Measurements from ENCODE around the gene LRMDA.

The LRMDA gene

GRCh38 chr10:75531571-75532031 lies 100.2 kb downstream of the LRMDA start:
- no peaks in the 10 kb centered on the region for H3K36me3 ChIP-seq (replicated peaks; ENCODE audit: low read depth, low read length)
- H3K79me2 ChIP-seq (ENCODE audit: low read length), result no peaks in the 10 kb centered on the region
- H3K4me1 ChIP-seq (ENCODE audit: low read length), result no peaks in the 10 kb centered on the region
- no peaks in the 10 kb centered on the region for H3K9me3 ChIP-seq (ENCODE audit: insufficient read depth, low read length)
- H3K4me3 ChIP-seq (ENCODE audit: low read length), result no peak overlapping the region
- no peak overlapping the region for H3K27ac ChIP-seq (ENCODE audit: low read length)
- no peak overlapping the region for H2AFZ ChIP-seq (ENCODE audit: low read depth, low read length)
- no peaks in the 10 kb centered on the region for H4K20me1 ChIP-seq (ENCODE audit: insufficient read depth, low read length)
- no peaks in the 10 kb centered on the region for H3K27me3 ChIP-seq (ENCODE audit: low read depth, low read length)
- TF ChIP-seq CTCF (IDR thresholded peaks at IDR 0.05; ENCODE audit: low read depth, low read length), result no peak
- no peak for TF ChIP-seq EZH2phosphoT487 (IDR thresholded peaks at IDR 0.05; ENCODE audit: low read depth)
- H3K9ac ChIP-seq (ENCODE audit: low read length), result no peak overlapping the region
- H3K4me2 ChIP-seq (ENCODE audit: low read length), result no peak overlapping the region

- TF ChIP-seq EZH2phosphoT487 (IDR thresholded peaks at IDR 0.05; ENCODE audit: low read depth) (no peak), CTCF (IDR thresholded peaks at IDR 0.05; ENCODE audit: low read depth, low read length) (no peak)
- Histone ChIP-seq H3K9me3 (ENCODE audit: insufficient read depth, low read length) (no peaks in the 10 kb centered on the region), H3K27me3 (ENCODE audit: low read depth, low read length) (no peaks in the 10 kb centered on the region), H3K9ac (ENCODE audit: low read length) (no peak overlapping the region), H3K4me1 (ENCODE audit: low read length) (no peaks in the 10 kb centered on the region), H3K4me3 (ENCODE audit: low read length) (no peak overlapping the region), H3K4me2 (ENCODE audit: low read length) (no peak overlapping the region), H2AFZ (ENCODE audit: low read depth, low read length) (no peak overlapping the region), H3K27ac (ENCODE audit: low read length) (no peak overlapping the region), H4K20me1 (ENCODE audit: insufficient read depth, low read length) (no peaks in the 10 kb centered on the region), H3K79me2 (ENCODE audit: low read length) (no peaks in the 10 kb centered on the region), H3K36me3 (replicated peaks; ENCODE audit: low read depth, low read length) (no peaks in the 10 kb centered on the region)
These were observed 101.0 kb downstream of the LRMDA start for GRCh38 chr10:75532253-75532924.

- H3K9me3 ChIP-seq (ENCODE audit: insufficient read depth, low read length), result no peaks in the 10 kb centered on the region
- no peak overlapping the region for H3K27ac ChIP-seq (ENCODE audit: low read length)
- H3K36me3 ChIP-seq (replicated peaks; ENCODE audit: low read depth, low read length), result no peaks in the 10 kb centered on the region
- TF ChIP-seq CTCF (IDR thresholded peaks at IDR 0.05; ENCODE audit: low read depth, low read length) (no peak), EZH2phosphoT487 (IDR thresholded peaks at IDR 0.05; ENCODE audit: low read depth) (no peak)
- H3K27me3 ChIP-seq (ENCODE audit: low read depth, low read length), result no peaks in the 10 kb centered on the region
- H4K20me1 ChIP-seq (ENCODE audit: insufficient read depth, low read length), result no peaks in the 10 kb centered on the region
- H3K79me2 ChIP-seq (ENCODE audit: low read length), result no peaks in the 10 kb centered on the region
- no peak overlapping the region for H2AFZ ChIP-seq (ENCODE audit: low read depth, low read length)
- H3K9ac ChIP-seq (ENCODE audit: low read length), result no peak overlapping the region
- H3K4me1 ChIP-seq (ENCODE audit: low read length), result no peaks in the 10 kb centered on the region
- no peak overlapping the region for H3K4me3 ChIP-seq (ENCODE audit: low read length)
- no peak overlapping the region for H3K4me2 ChIP-seq (ENCODE audit: low read length)
These were observed 106.7 kb downstream of the LRMDA start for GRCh38 chr10:75538144-75538543.

DNA sequence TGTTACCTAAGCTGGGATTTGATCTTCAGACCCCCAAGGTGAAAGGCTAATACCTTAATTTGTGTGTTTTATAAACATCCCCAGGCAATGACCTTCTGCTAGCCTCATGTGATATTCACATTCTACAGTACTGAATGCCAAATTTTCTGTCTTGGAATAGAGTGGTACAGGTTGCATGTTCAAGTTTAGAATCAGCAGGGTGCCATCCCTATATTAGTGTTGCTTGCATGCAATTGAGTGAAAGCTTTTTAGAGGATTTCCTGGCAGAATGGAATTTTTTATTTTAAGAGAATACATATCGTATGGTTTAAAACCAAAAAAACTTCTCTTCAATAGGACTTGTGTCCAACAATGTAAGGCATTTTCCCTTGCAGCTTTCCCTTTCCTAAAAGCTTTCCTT lies 107.3 kb downstream of the LRMDA start:
- H2AFZ ChIP-seq (ENCODE audit: low read depth, low read length), result no peak overlapping the region
- no peak overlapping the region for H3K4me2 ChIP-seq (ENCODE audit: low read length)
- H3K27ac ChIP-seq (ENCODE audit: low read length), result no peak overlapping the region
- no peak overlapping the region for H3K9ac ChIP-seq (ENCODE audit: low read length)
- H3K4me3 ChIP-seq (ENCODE audit: low read length), result no peak overlapping the region
- no peaks in the 10 kb centered on the region for H4K20me1 ChIP-seq (ENCODE audit: insufficient read depth, low read length)
- no peaks in the 10 kb centered on the region for H3K79me2 ChIP-seq (ENCODE audit: low read length)
- no peak for TF ChIP-seq EZH2phosphoT487 (IDR thresholded peaks at IDR 0.05; ENCODE audit: low read depth)
- TF ChIP-seq CTCF (IDR thresholded peaks at IDR 0.05; ENCODE audit: low read depth, low read length), result no peak
- H3K9me3 ChIP-seq (ENCODE audit: insufficient read depth, low read length), result no peaks in the 10 kb centered on the region
- no peaks in the 10 kb centered on the region for H3K4me1 ChIP-seq (ENCODE audit: low read length)
- H3K27me3 ChIP-seq (ENCODE audit: low read depth, low read length), result no peaks in the 10 kb centered on the region
- no peaks in the 10 kb centered on the region for H3K36me3 ChIP-seq (replicated peaks; ENCODE audit: low read depth, low read length)

Data from OCI-LY3 (cell line).